ENCODE data around the gene TXNRD2. TPM values are rescaled to one million over a fixed set of nuclear protein-coding genes. Genes with fewer than 3 reads are reported as not detected.
"Not testable (repeated sequence)": the region's sequence is repeated elsewhere in the genome, so short reads cannot be mapped to it uniquely, and the experiment has no call there.

Gene TXNRD2
- total RNA-seq, 1 experiment from 2014 or later = 7.0 TPM

DNA sequence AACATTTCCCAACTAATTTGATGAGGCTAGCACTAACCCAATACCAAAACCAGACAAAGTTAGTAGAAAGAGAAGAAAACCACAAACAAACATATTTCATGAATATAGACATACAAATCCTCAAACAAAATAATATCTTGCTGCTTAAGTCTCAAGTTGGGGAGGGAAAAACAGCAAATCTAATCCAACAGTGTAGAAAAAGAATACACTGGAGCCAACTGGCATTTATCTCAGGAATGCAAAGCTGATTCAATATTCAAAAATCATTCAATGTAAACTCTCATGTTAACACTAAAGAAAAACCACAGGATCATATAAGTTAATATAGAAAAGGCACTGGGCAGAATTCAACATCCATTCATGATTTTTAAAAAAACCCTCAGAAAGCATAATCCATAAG is 105.1 kb downstream of the TXNRD2 start:
- no peaks in the 10 kb centered on the region for H3K9me2 ChIP-seq (replicated peaks; ENCODE audit: insufficient read depth, low read length)
- no peaks in the 10 kb centered on the region for H3K9me3 ChIP-seq (ENCODE audit: low read length)
- no peaks in the 10 kb centered on the region for H3K79me2 ChIP-seq (ENCODE audit: low read length)
- 0 out of 2 replicates have a peak, but pooled peaks cover 3% of the 10 kb centered on the region for H4K20me1 ChIP-seq (ENCODE audit: insufficient read depth, low read depth, low read length)
- no peak overlapping the region for H3K9ac ChIP-seq (ENCODE audit: low read length)
- no peaks in the 10 kb centered on the region for H3K27me3 ChIP-seq (ENCODE audit: low read length)
- no peak overlapping the region for H3K4me3 ChIP-seq (ENCODE audit: low read length)
- no peak for DNase-seq
- no peak overlapping the region for H3K4me2 ChIP-seq (ENCODE audit: low read depth, low read length, poor library complexity, severe bottlenecking)
- H2AFZ ChIP-seq (ENCODE audit: low read length) = no peak overlapping the region
- H3K4me1 ChIP-seq (ENCODE audit: low read length) = peaks cover 9% of the 10 kb centered on the region
- H3K36me3 ChIP-seq (ENCODE audit: insufficient read depth, low read length) = no peaks in the 10 kb centered on the region
- H3K27ac ChIP-seq (ENCODE audit: low read length) = no peak overlapping the region

DNA sequence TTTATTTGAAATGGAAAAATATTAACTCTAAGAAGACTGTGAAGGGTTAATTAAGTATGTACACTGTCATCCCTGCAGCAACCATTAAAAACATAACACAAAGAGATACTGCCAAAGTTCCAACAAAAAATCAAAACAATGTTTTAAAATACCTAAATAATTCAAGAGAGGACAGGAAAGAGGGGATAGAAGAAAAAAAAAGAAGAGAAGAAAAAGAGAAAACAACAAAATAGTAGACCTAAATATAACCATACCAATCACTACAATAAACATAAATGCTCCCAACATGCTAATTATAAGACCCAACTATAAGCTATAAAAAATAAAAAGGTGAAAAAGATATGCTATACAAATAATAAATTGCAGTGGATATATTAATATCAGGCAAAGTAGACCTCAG is 107.0 kb downstream of the TXNRD2 start:
- Histone ChIP-seq H3K36me3 (ENCODE audit: insufficient read depth, low read length) (no peaks in the 10 kb centered on the region), H3K79me2 (ENCODE audit: low read length) (no peaks in the 10 kb centered on the region), H3K9ac (ENCODE audit: low read length) (no peak overlapping the region), H3K9me2 (replicated peaks; ENCODE audit: insufficient read depth, low read length) (no peaks in the 10 kb centered on the region), H3K4me1 (ENCODE audit: low read length) (peaks cover 9% of the 10 kb centered on the region), H2AFZ (ENCODE audit: low read length) (no peak overlapping the region), H3K27me3 (ENCODE audit: low read length) (no peaks in the 10 kb centered on the region), H3K27ac (ENCODE audit: low read length) (no peak overlapping the region), H3K4me3 (ENCODE audit: low read length) (no peak overlapping the region), H3K4me2 (ENCODE audit: low read depth, low read length, poor library complexity, severe bottlenecking) (no peak overlapping the region), H4K20me1 (ENCODE audit: insufficient read depth, low read depth, low read length) (no peaks in the 10 kb centered on the region), H3K9me3 (ENCODE audit: low read length) (no peaks in the 10 kb centered on the region)
- DNase-seq = no peak

DNA sequence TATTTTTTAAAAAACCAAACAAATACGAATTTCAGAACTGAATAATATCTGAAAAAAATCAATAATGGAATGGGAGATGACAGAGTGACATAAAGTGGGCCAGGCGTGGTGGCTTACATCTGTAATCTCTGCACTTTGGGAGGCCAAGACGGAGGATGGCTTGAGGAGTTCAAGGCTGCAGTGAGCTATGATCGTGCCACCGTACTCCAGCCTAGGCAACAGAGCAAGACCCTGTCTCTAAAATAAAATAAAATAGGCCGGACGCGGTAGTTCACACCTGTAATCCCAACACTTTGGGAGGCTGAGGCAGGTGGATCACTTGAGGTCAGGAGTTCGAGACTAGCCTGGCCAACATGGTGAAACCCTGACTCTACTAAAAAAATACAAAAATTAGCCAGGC is 108.3 kb downstream of the TXNRD2 start:
- H3K4me1 ChIP-seq (ENCODE audit: low read length); H3K9me3 ChIP-seq (ENCODE audit: low read length); H3K4me3 ChIP-seq (ENCODE audit: low read length); H4K20me1 ChIP-seq (ENCODE audit: insufficient read depth, low read depth, low read length); H3K9me2 ChIP-seq (replicated peaks; ENCODE audit: insufficient read depth, low read length); H3K36me3 ChIP-seq (ENCODE audit: insufficient read depth, low read length); H2AFZ ChIP-seq (ENCODE audit: low read length); H3K4me2 ChIP-seq (ENCODE audit: low read depth, low read length, poor library complexity, severe bottlenecking); H3K27ac ChIP-seq (ENCODE audit: low read length); H3K9ac ChIP-seq (ENCODE audit: low read length); H3K27me3 ChIP-seq (ENCODE audit: low read length); H3K79me2 ChIP-seq (ENCODE audit: low read length); DNase-seq: not testable (repeated sequence)

DNA sequence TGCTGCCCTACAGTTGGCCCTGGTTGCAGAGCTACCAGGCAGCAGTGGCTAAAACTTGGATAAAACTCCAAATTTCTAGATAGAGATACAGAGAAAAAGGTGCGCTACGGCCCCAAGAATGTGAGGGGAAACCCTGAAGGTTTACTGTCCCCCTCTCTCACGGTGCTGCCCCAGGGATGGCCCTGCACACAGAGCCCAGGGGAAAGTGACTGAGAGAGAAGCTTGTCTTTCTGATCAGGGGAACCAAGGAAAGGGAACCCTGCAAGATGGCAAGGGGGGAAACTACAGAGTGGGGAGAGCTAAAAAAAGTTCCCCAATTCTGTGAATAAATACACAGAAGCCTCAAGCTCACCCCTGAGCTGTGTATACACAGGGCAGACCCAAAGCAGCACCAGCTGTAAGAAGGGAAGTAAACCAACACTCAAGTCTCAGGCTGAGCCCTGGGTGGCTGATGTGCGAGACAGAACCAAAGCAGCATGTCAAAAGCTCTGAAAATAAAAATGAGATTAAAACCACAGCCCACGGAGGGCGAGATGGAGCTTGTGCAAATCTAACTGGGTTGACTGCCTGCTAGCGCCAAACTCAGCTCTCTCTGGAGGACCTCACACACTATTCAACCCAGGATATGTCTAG is 109.0 kb downstream of the TXNRD2 start:
- no peak overlapping the region; the same call in 1 of the 2 replicates for H3K9ac ChIP-seq (ENCODE audit: low read length)
- H3K4me3 ChIP-seq (ENCODE audit: low read length) = no peak overlapping the region
- no peaks in the 10 kb centered on the region for H4K20me1 ChIP-seq (ENCODE audit: insufficient read depth, low read depth, low read length)
- H3K27me3 ChIP-seq (ENCODE audit: low read length) = no peaks in the 10 kb centered on the region
- H3K9me2 ChIP-seq (replicated peaks; ENCODE audit: insufficient read depth, low read length) = no peaks in the 10 kb centered on the region
- no peak for DNase-seq
- H3K36me3 ChIP-seq (ENCODE audit: insufficient read depth, low read length) = no peaks in the 10 kb centered on the region
- H3K4me2 ChIP-seq (ENCODE audit: low read depth, low read length, poor library complexity, severe bottlenecking) = no peak overlapping the region
- H3K4me1 ChIP-seq (ENCODE audit: low read length) = peaks cover 9% of the 10 kb centered on the region
- H3K27ac ChIP-seq (ENCODE audit: low read length) = no peak overlapping the region
- H2AFZ ChIP-seq (ENCODE audit: low read length) = no peak overlapping the region
- no peaks in the 10 kb centered on the region for H3K9me3 ChIP-seq (ENCODE audit: low read length)
- no peaks in the 10 kb centered on the region for H3K79me2 ChIP-seq (ENCODE audit: low read length)

DNA sequence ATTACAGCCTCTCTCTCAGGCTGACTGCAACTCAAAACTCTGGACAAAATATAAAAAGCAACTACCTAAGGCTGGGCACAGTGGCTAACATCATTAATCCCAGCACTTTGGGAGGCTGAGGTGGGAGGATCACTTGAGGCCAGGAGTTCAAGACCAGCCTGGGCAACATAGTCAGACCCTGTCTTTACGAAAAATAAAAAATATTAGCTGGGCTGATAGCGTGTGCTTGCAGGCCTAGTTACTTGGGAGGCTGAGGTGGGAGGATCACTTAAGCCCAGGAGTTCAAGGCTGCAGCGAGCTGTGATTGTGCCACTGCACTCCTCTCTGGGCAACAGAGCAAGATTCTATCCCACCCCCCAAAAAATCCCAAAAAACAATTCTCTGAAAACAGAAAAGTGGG is 109.6 kb downstream of the TXNRD2 start:
- H3K9me3 ChIP-seq (ENCODE audit: low read length); H3K9me2 ChIP-seq (replicated peaks; ENCODE audit: insufficient read depth, low read length); H3K4me2 ChIP-seq (ENCODE audit: low read depth, low read length, poor library complexity, severe bottlenecking); H3K27ac ChIP-seq (ENCODE audit: low read length); H3K9ac ChIP-seq (ENCODE audit: low read length); DNase-seq; H4K20me1 ChIP-seq (ENCODE audit: insufficient read depth, low read depth, low read length); H3K27me3 ChIP-seq (ENCODE audit: low read length); H3K79me2 ChIP-seq (ENCODE audit: low read length); H3K36me3 ChIP-seq (ENCODE audit: insufficient read depth, low read length); H3K4me1 ChIP-seq (ENCODE audit: low read length); H3K4me3 ChIP-seq (ENCODE audit: low read length); H2AFZ ChIP-seq (ENCODE audit: low read length): not testable (repeated sequence)

DNA sequence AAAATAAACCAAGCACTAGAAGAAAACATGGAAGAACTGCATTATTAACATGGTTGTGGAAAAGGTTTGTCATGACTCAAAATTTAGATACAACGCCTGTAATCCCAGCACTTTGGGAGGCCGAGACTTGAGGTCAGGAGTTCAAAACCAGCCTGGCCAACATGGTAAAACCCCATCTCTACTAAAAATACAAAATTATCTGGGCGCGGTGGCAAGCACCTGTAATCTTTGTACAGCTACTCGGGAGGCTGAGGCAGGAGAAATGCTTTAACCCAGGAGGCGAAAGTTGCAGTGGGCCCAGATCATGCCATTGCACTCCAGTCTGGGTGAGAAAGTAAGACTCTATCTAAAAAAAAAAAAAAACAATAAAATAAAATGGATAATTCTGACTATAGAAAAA is 110.6 kb downstream of the TXNRD2 start:
- no peaks in the 10 kb centered on the region for H3K36me3 ChIP-seq (ENCODE audit: insufficient read depth, low read length)
- 0 out of 2 replicates have a peak, but pooled peaks cover 5% of the 10 kb centered on the region for H4K20me1 ChIP-seq (ENCODE audit: insufficient read depth, low read depth, low read length)
- H3K79me2 ChIP-seq (ENCODE audit: low read length) = no peaks in the 10 kb centered on the region
- no peak overlapping the region for H3K27ac ChIP-seq (ENCODE audit: low read length)
- no peak overlapping the region for H2AFZ ChIP-seq (ENCODE audit: low read length)
- no peak for DNase-seq
- H3K9me3 ChIP-seq (ENCODE audit: low read length) = no peaks in the 10 kb centered on the region
- H3K4me3 ChIP-seq (ENCODE audit: low read length) = no peak overlapping the region
- peaks cover 9% of the 10 kb centered on the region for H3K4me1 ChIP-seq (ENCODE audit: low read length)
- H3K9me2 ChIP-seq (replicated peaks; ENCODE audit: insufficient read depth, low read length) = no peaks in the 10 kb centered on the region
- no peak overlapping the region for H3K4me2 ChIP-seq (ENCODE audit: low read depth, low read length, poor library complexity, severe bottlenecking)
- H3K27me3 ChIP-seq (ENCODE audit: low read length) = no peaks in the 10 kb centered on the region
- no peak overlapping the region for H3K9ac ChIP-seq (ENCODE audit: low read length)

DNA sequence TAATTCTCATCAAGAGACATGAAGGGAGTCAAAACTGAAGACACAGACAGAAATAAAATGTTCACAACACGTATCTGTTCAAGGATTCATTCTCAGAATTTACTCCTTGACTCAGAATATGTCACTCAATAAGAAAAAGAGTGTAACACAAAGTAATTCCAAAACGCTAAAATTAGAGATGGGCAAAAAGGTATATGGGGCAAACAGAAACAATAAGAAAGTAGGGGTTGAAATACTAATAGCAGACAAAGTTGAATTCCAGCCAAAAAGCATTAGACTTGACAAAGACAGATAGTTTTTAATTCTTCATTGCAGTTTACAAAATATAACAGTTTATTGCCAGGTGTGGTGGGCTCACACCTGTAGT is 113.6 kb downstream of the TXNRD2 start:
- Histone ChIP-seq H3K9ac (ENCODE audit: low read length) (no peak overlapping the region), H2AFZ (ENCODE audit: low read length) (no peak overlapping the region), H3K4me2 (ENCODE audit: low read depth, low read length, poor library complexity, severe bottlenecking) (no peak overlapping the region), H3K4me1 (ENCODE audit: low read length) (peaks cover 7% of the 10 kb centered on the region), H3K36me3 (ENCODE audit: insufficient read depth, low read length) (no peaks in the 10 kb centered on the region), H3K27me3 (ENCODE audit: low read length) (no peaks in the 10 kb centered on the region), H3K27ac (ENCODE audit: low read length) (no peak overlapping the region), H4K20me1 (ENCODE audit: insufficient read depth, low read depth, low read length) (0 out of 2 replicates have a peak, but pooled peaks cover 6% of the 10 kb centered on the region), H3K79me2 (ENCODE audit: low read length) (no peaks in the 10 kb centered on the region), H3K4me3 (ENCODE audit: low read length) (no peak overlapping the region), H3K9me3 (ENCODE audit: low read length) (no peaks in the 10 kb centered on the region), H3K9me2 (replicated peaks; ENCODE audit: insufficient read depth, low read length) (no peaks in the 10 kb centered on the region)
- no peak for DNase-seq

DNA sequence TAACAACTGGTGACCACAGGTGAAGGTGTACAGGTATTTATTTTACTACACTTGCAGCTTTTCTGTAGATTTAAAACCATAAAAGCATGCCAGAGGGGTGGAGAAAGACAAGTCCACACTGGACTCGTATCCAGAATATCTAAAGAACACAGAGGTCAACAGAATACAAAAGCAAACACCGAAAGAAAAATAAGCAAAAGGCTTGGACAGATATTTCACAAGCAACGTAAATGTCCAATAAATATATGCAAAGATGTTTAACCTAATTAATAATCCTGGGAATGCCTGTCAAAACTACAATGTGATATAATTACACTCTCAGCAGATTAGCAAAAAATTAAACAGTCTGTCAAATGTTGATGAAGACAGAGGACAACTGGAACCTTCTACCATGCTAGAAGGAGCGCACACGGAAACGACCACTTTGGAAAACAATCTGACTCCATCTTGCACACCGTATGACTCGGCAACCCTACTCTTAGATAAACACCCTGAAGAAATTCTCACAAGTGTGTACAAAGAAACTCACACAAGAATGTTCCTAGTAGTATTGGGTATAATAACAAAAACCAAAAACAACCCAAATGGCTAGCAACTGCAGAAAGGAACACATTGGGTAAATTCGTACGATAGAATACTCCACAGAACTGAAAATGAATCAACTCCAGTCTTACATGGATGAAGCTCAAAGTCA is 114.1 kb downstream of the TXNRD2 start:
- DNase-seq = no peak
- no peak overlapping the region for H3K4me2 ChIP-seq (ENCODE audit: low read depth, low read length, poor library complexity, severe bottlenecking)
- no peaks in the 10 kb centered on the region for H3K9me3 ChIP-seq (ENCODE audit: low read length)

More for the DNA sequence above, 114.1 kb downstream of the TXNRD2 start:
- Histone ChIP-seq H3K4me1 (ENCODE audit: low read length) (peaks cover 2% of the 10 kb centered on the region; the same call in 1 of the 2 replicates), H3K36me3 (ENCODE audit: insufficient read depth, low read length) (no peaks in the 10 kb centered on the region), H3K9me2 (replicated peaks; ENCODE audit: insufficient read depth, low read length) (no peaks in the 10 kb centered on the region), H4K20me1 (ENCODE audit: insufficient read depth, low read depth, low read length) (0 out of 2 replicates have a peak, but pooled peaks cover 6% of the 10 kb centered on the region), H3K27ac (ENCODE audit: low read length) (no peak overlapping the region), H3K4me3 (ENCODE audit: low read length) (no peak overlapping the region), H3K27me3 (ENCODE audit: low read length) (no peaks in the 10 kb centered on the region), H3K9ac (ENCODE audit: low read length) (no peak overlapping the region), H3K79me2 (ENCODE audit: low read length) (no peaks in the 10 kb centered on the region), H2AFZ (ENCODE audit: low read length) (no peak overlapping the region)

Data from Karpas-422 (cell line).